K562 (cell line): ENCODE data around the gene TAAR1. TPM values are rescaled to one million over a fixed set of nuclear protein-coding genes. Genes with fewer than 3 reads are reported as not detected.

ENCODE experiments used
- CC2D1A ChIP-seq: fragments of 450-650 bp; IDR thresholded peaks from 2 replicates; pipeline ENCODE4 v1.6.1; 2017; ENCODE audit warnings: mild to moderate bottlenecking
- COPS2 ChIP-seq: fragments of 450-650 bp; conservative IDR thresholded peaks from 2 replicates; pipeline ENCODE4 v1.6.1; 2016; ENCODE audit warnings: mild to moderate bottlenecking, moderate library complexity
- CREB1 ChIP-seq, 2 experiments: sonication (generic) in 1 of 2; formaldehyde crosslinking in 1 of 2; IDR thresholded peaks; 2 replicates each; pipeline versions ENCODE4 v1.6.1 to v1.8.0; 2012 to 2022; ENCODE audit warnings: inconsistent platforms in 1 of 2, mild to moderate bottlenecking in 1 of 2, missing genetic modification reagents in 1 of 2, moderate library complexity in 1 of 2
- CSDE1 ChIP-seq, 2 experiments: fragments of 450-650 bp; IDR thresholded peaks; 2 replicates each; pipeline ENCODE4 v1.6.1; 2016; ENCODE audit warnings: mild to moderate bottlenecking in 1 of 2
- ESRRA ChIP-seq: fragments of 450-650 bp; IDR thresholded peaks from 2 replicates; pipeline ENCODE4 v1.6.1; 2014; ENCODE audit warnings: low read depth, mild to moderate bottlenecking, moderate library complexity, borderline replicate concordance
- GMEB1 ChIP-seq: fragments of 250-450 bp; sonication (Bioruptor Pico); IDR thresholded peaks from 2 replicates; pipeline ENCODE4 v1.4.0; 2020; ENCODE audit warnings: mild to moderate bottlenecking
- HDGF ChIP-seq: fragments of 450-650 bp; IDR thresholded peaks from 2 replicates; pipeline ENCODE4 v1.6.1; 2016
- JUN ChIP-seq, 2 experiments: sonication (generic) in 1 of 2; formaldehyde crosslinking in 1 of 2; IDR thresholded peaks; 2 replicates each; pipeline versions ENCODE4 v1.6.1 to v1.8.0; 2012 to 2022; ENCODE audit warnings: borderline replicate concordance in 2 of 2, mild to moderate bottlenecking in 2 of 2, improper control_type of control experiment in 1 of 2, low read depth in 1 of 2, low read length in 1 of 2, missing genetic modification reagents in 1 of 2
- KDM1A ChIP-seq, 2 experiments: fragments of 450-650 bp; IDR thresholded peaks; 2 replicates each; pipeline ENCODE4 v1.6.1; 2016; ENCODE audit warnings: mild to moderate bottlenecking in 2 of 2
- MEIS2 ChIP-seq: fragments of 450-650 bp; IDR thresholded peaks from 2 replicates; pipeline ENCODE4 v1.6.1; 2014; ENCODE audit warnings: mild to moderate bottlenecking; ENCODE audit not compliant: partially characterized antibody
- MTA2 ChIP-seq: fragments of 450-650 bp; IDR thresholded peaks from 2 replicates; pipeline ENCODE4 v1.6.1; 2016; ENCODE audit warnings: low read depth
- NFATC3 ChIP-seq: fragments of 450-650 bp; IDR thresholded peaks from 2 replicates; pipeline ENCODE4 v1.6.1; 2017; ENCODE audit warnings: mild to moderate bottlenecking
- NFIC ChIP-seq: fragments of 450-650 bp; IDR thresholded peaks from 2 replicates; pipeline ENCODE4 v1.6.1; 2017; ENCODE audit warnings: mild to moderate bottlenecking, inconsistent platforms
- NR2C2 ChIP-seq, 2 experiments: fragments of 200-800 bp in 1 of 2; sonication (Bioruptor generic) in 1 of 2; sonication (generic) in 1 of 2; formaldehyde crosslinking in 1 of 2; IDR thresholded peaks; 2 replicates each; pipeline versions ENCODE4 v1.6.1 to v1.8.0; 2016 to 2022; ENCODE audit warnings: mild to moderate bottlenecking in 1 of 2, missing compliant biosample characterization in 1 of 2, missing genetic modification characterization in 1 of 2, missing genetic modification reagents in 1 of 2
- PHB2 ChIP-seq: fragments of 450-650 bp; IDR thresholded peaks from 2 replicates; pipeline ENCODE4 v1.6.1; 2017; ENCODE audit warnings: low read depth
- SAFB2 ChIP-seq: fragments of 200-400 bp; formaldehyde crosslinking; IDR thresholded peaks from 2 replicates; pipeline ENCODE4 v1.6.1; 2018; ENCODE audit warnings: borderline replicate concordance, low read length, low read depth, moderate library complexity; ENCODE audit not compliant: severe bottlenecking
- SMARCA4 ChIP-seq: fragments of 450-650 bp; IDR thresholded peaks from 2 replicates; pipeline ENCODE4 v1.6.1; 2016
- SOX6 ChIP-seq: fragments of 450-650 bp; IDR thresholded peaks from 2 replicates; pipeline ENCODE4 v1.6.1; 2014; ENCODE audit warnings: mild to moderate bottlenecking
- SRSF1 ChIP-seq: fragments of 200-400 bp; formaldehyde crosslinking; IDR thresholded peaks from 2 replicates; pipeline ENCODE4 v1.6.1; 2017; ENCODE audit warnings: mild to moderate bottlenecking, low read depth, low read length, moderate library complexity
- TCFL5 ChIP-seq: fragments of 250-450 bp; sonication (Bioruptor Pico); conservative IDR thresholded peaks from 2 replicates; pipeline ENCODE4 v1.6.1; 2021; ENCODE audit warnings: mild to moderate bottlenecking, moderate library complexity, matching md5 sums
- VEZF1 ChIP-seq: fragments of 200-800 bp; sonication (Bioruptor generic); IDR thresholded peaks from 2 replicates; pipeline ENCODE4 v1.6.1; 2017; ENCODE audit warnings: missing genetic modification characterization, missing compliant biosample characterization
- ZNF12 ChIP-seq: sonication (generic); formaldehyde crosslinking; IDR thresholded peaks from 2 replicates; pipeline ENCODE4 v1.4.0; 2020; ENCODE audit warnings: mild to moderate bottlenecking, missing genetic modification reagents
- ZNF232 ChIP-seq: sonication (generic); formaldehyde crosslinking; IDR thresholded peaks from 2 replicates; pipeline ENCODE4 v1.8.0; 2022; ENCODE audit warnings: mild to moderate bottlenecking, missing genetic modification reagents
- polyA plus RNA-seq, 8 experiments: library from polyadenylated mRNA; depleted of rRNA in 4 of 8; stranded (reverse) in 5 of 8; unstranded in 3 of 8; fragments of >200 nt; fragmentation: Nextera tagmentation in 2 of 8; fragmentation: Illumina TruSeq in 1 of 8; extraction: Ambion mirVana in 2 of 8; extraction: Trizol in 1 of 8; gene quantifications; 2 replicates each; pipeline versions ENCODE4 v1.2.1 to v1.2.3, GENCODE V29; 2011 to 2014; ENCODE audit warnings: inconsistent platforms in 1 of 8, missing spikeins in 1 of 8
- total RNA-seq, 7 experiments: library from RNA; depleted of rRNA in 6 of 7; stranded (reverse); fragments of >200 nt in 6 of 7; fragmentation: Illumina TruSeq in 2 of 7; extraction: Trizol in 2 of 7; gene quantifications; 2 replicates each; pipeline versions ENCODE4 v1.2.1 to v1.2.3, GENCODE V29; 2011 to 2021; ENCODE audit warnings: low replicate concordance in 1 of 7
- TF ChIP-seq, protein P1 (sequence below): IDR thresholded peaks from 2 replicates; pipeline ENCODE4 v1.6.1; 2014; ENCODE audit warnings: antibody characterized with exemption
- TF ChIP-seq, protein P2 (sequence below): fragments of 250-450 bp; sonication (Bioruptor Pico); IDR thresholded peaks from 2 replicates; pipeline ENCODE4 v1.8.0; 2022; ENCODE audit warnings: moderate library complexity, mild to moderate bottlenecking, inconsistent platforms

TAAR1 gene
- total and polyA plus RNA-seq, 9 of the 15 experiments (the other 6 are each of a cell fraction or from before 2014, with no cell fraction given) = not detected

GRCh38 chr6:132673376-132674094 is 14.6 kb upstream of the TAAR1 start (continued):
- TF ChIP-seq SAFB2 = no peak
- no peak for TF ChIP-seq KDM1A (IDR thresholded peaks at IDR 0.05)
- TF ChIP-seq MEIS2 = no peak
- no peak for TF ChIP-seq NFATC3
- TF ChIP-seq SRSF1 = no peak
- TF ChIP-seq, protein P1, sequence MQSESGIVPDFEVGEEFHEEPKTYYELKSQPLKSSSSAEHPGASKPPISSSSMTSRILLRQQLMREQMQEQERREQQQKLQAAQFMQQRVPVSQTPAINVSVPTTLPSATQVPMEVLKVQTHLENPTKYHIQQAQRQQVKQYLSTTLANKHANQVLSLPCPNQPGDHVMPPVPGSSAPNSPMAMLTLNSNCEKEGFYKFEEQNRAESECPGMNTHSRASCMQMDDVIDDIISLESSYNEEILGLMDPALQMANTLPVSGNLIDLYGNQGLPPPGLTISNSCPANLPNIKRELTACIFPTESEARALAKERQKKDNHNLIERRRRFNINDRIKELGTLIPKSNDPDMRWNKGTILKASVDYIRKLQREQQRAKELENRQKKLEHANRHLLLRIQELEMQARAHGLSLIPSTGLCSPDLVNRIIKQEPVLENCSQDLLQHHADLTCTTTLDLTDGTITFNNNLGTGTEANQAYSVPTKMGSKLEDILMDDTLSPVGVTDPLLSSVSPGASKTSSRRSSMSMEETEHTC = no peak
- no peak for TF ChIP-seq GMEB1
- no peak for TF ChIP-seq CC2D1A
- TF ChIP-seq CREB1 (IDR thresholded peaks at IDR 0.05) = no peak
- no peak for TF ChIP-seq CREB1 (CRISPR knock-in tag; IDR thresholded peaks at IDR 0.05)
- TF ChIP-seq PHB2 = no peak
- no peak for TF ChIP-seq TCFL5
- no peak for TF ChIP-seq JUN (IDR thresholded peaks at IDR 0.05; ENCODE audit: borderline replicate concordance, low read depth, low read length)
- TF ChIP-seq JUN (CRISPR knock-in tag; IDR thresholded peaks at IDR 0.05; ENCODE audit: borderline replicate concordance) = no peak
- no peak for TF ChIP-seq MTA2
- no peak for TF ChIP-seq COPS2
- no peak for TF ChIP-seq ZNF12 (CRISPR knock-in tag)
- TF ChIP-seq, protein P2, sequence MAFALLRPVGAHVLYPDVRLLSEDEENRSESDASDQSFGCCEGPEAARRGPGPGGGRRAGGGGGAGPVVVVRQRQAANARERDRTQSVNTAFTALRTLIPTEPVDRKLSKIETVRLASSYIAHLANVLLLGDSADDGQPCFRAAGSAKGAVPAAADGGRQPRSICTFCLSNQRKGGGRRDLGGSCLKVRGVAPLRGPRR = no peak
- no peak for TF ChIP-seq ZNF232 (CRISPR knock-in tag)
- peak; percentile 66; the same call in 1 of the 2 replicates for TF ChIP-seq ESRRA
- no peak for TF ChIP-seq SMARCA4
- TF ChIP-seq HDGF = no peak
- no peak for TF ChIP-seq CSDE1 (IDR thresholded peaks at IDR 0.05)
- 0 out of 2 replicates have a peak, but pooled peaks have one; percentile 29 for TF ChIP-seq SOX6
- TF ChIP-seq VEZF1 (CRISPR knock-in tag) = no peak
- TF ChIP-seq NR2C2 (CRISPR knock-in tag; IDR thresholded peaks at IDR 0.05) = no peak
- TF ChIP-seq NR2C2 (tag; IDR thresholded peaks at IDR 0.05) = no peak
- TF ChIP-seq NFIC = peak; percentile 86
